Measurements from ENCODE around the gene FBXL13.
"Not testable (repeated sequence)": the region's sequence is repeated elsewhere in the genome, so short reads cannot be mapped to it uniquely, and the experiment has no call there.

FBXL13 gene

GRCh38 chr7:102819151-102819550, 255.4 kb downstream of the FBXL13 start:
- DNase-seq: no peak
- H3K4me1 ChIP-seq (ENCODE audit: control insufficient read depth, insufficient read depth, low read length, poor library complexity, severe bottlenecking): no peaks in the 10 kb centered on the region
- H3K36me3 ChIP-seq (ENCODE audit: control insufficient read depth, insufficient read depth, low read length): no peaks in the 10 kb centered on the region
- H3K27ac ChIP-seq (ENCODE audit: insufficient read depth, low read length, poor library complexity, severe bottlenecking): no peak overlapping the region
- H3K4me3 ChIP-seq (ENCODE audit: insufficient read depth, low read depth, low read length, poor library complexity, severe bottlenecking): no peak overlapping the region
- no peaks in the 10 kb centered on the region for H3K9me3 ChIP-seq (ENCODE audit: control insufficient read depth, low read length)
- no peaks in the 10 kb centered on the region for H3K27me3 ChIP-seq (replicated peaks; ENCODE audit: control insufficient read depth, insufficient read depth, low read length, poor library complexity, severe bottlenecking)

DNA sequence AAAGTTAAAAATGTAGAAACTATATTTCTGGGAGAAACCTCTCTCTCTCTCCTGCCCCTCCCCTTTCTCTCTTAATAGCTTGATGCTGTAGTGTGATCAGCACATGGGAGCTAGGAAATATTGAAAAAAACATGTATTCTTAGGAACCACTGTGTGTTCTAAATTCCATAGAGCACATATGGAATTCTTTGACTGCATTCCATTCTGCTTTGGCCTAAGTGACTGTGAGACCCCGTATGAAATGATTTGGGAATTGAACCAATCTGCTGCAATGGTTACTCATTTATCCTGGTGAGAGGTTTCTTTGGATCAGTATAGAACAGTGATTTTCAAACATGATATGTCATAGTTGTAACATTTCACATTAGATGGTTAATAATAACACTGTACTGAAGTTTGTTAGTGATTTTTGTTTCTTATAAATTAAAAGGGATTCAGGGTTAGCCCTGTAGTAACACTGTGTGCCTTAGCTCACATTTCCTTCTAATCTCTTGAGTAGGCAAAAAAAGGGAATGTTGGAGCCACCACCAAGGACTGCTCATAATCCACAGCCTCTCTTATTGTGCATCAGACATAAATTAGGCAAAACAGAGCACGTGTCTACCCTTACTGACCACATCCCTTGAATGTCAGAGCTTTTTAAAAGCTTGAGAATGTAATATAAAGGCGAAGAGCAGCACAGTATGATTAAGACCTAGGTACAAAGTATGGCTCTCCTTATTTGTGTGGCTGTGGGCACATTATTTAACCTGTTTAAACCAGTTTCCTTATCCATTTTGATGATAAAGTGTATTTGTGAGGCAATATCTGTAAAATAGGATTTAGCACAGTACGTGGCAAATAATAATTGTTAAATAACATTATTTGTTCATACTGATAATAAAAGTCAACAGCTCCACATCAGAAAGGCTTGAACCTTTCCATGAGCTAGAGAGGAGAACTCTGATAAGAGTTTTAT, 256.7 kb downstream of the FBXL13 start:
- DNase-seq: no peak
- H3K9me3 ChIP-seq (ENCODE audit: control insufficient read depth, low read length): no peaks in the 10 kb centered on the region
- no peak overlapping the region for H3K4me3 ChIP-seq (ENCODE audit: insufficient read depth, low read depth, low read length, poor library complexity, severe bottlenecking)
- no peaks in the 10 kb centered on the region for H3K27me3 ChIP-seq (replicated peaks; ENCODE audit: control insufficient read depth, insufficient read depth, low read length, poor library complexity, severe bottlenecking)
- H3K27ac ChIP-seq (ENCODE audit: insufficient read depth, low read length, poor library complexity, severe bottlenecking): no peak overlapping the region
- no peaks in the 10 kb centered on the region for H3K4me1 ChIP-seq (ENCODE audit: control insufficient read depth, insufficient read depth, low read length, poor library complexity, severe bottlenecking)
- no peaks in the 10 kb centered on the region for H3K36me3 ChIP-seq (ENCODE audit: control insufficient read depth, insufficient read depth, low read length)

- H3K4me1 ChIP-seq (ENCODE audit: control insufficient read depth, insufficient read depth, low read length, poor library complexity, severe bottlenecking): no peaks in the 10 kb centered on the region
- no peak overlapping the region for H3K4me3 ChIP-seq (ENCODE audit: insufficient read depth, low read depth, low read length, poor library complexity, severe bottlenecking)
- no peaks in the 10 kb centered on the region for H3K27me3 ChIP-seq (replicated peaks; ENCODE audit: control insufficient read depth, insufficient read depth, low read length, poor library complexity, severe bottlenecking)
- DNase-seq: no peak
- H3K27ac ChIP-seq (ENCODE audit: insufficient read depth, low read length, poor library complexity, severe bottlenecking): no peak overlapping the region
- H3K36me3 ChIP-seq (ENCODE audit: control insufficient read depth, insufficient read depth, low read length): no peaks in the 10 kb centered on the region
- H3K9me3 ChIP-seq (ENCODE audit: control insufficient read depth, low read length): no peaks in the 10 kb centered on the region
These were observed 260.5 kb downstream of the FBXL13 start for GRCh38 chr7:102814025-102814471.

DNA sequence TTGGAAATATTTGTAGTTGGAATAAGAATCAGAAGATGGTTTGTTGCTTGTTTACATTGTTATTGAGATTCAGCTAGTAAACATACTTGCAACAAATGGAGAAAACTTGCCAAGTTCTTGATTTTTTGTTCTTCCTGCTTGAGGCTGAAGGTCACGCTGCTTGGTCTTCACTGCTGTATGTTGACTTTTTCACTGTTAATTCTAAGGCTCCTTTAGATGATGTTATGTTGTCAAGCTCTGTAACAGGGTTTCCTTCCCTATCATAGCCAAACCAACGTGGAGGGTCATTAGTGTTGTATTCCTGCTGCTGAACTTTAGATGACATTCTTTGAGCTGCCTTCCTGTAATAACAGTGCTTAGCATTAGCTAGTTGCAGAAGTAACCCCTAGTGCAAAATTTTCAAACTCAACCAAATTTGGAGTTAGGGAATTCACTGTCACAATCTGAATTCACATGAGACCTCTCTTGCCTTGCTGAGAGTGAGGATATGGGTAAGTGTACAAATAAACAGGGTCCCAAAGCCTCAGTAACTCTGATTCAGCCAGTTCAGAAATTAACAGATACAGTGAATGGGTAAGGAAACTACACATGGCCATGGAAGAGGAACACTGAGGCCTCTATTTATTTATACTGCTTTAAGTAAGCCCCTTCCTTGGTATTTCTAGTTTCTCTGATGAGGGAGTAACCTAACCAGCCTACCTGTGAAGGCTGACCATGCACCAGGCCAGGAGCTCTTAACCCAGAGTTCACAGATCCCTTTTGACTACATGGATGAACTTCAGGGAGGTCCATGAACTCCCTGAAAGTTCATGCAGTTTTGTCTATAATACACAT, 261.2 kb downstream of the FBXL13 start:
- H3K9me3 ChIP-seq (ENCODE audit: control insufficient read depth, low read length): no peaks in the 10 kb centered on the region
- DNase-seq: no peak
- H3K4me1 ChIP-seq (ENCODE audit: control insufficient read depth, insufficient read depth, low read length, poor library complexity, severe bottlenecking): no peaks in the 10 kb centered on the region
- no peak overlapping the region for H3K27ac ChIP-seq (ENCODE audit: insufficient read depth, low read length, poor library complexity, severe bottlenecking)
- no peaks in the 10 kb centered on the region for H3K36me3 ChIP-seq (ENCODE audit: control insufficient read depth, insufficient read depth, low read length)
- H3K27me3 ChIP-seq (replicated peaks; ENCODE audit: control insufficient read depth, insufficient read depth, low read length, poor library complexity, severe bottlenecking): no peaks in the 10 kb centered on the region
- H3K4me3 ChIP-seq (ENCODE audit: insufficient read depth, low read depth, low read length, poor library complexity, severe bottlenecking): no peak overlapping the region

- no peak for DNase-seq
- no peaks in the 10 kb centered on the region for H3K4me1 ChIP-seq (ENCODE audit: control insufficient read depth, insufficient read depth, low read length, poor library complexity, severe bottlenecking)
- H3K27ac ChIP-seq (ENCODE audit: insufficient read depth, low read length, poor library complexity, severe bottlenecking): no peak overlapping the region
- H3K36me3 ChIP-seq (ENCODE audit: control insufficient read depth, insufficient read depth, low read length): no peaks in the 10 kb centered on the region
- H3K27me3 ChIP-seq (replicated peaks; ENCODE audit: control insufficient read depth, insufficient read depth, low read length, poor library complexity, severe bottlenecking): no peaks in the 10 kb centered on the region
- no peaks in the 10 kb centered on the region for H3K9me3 ChIP-seq (ENCODE audit: control insufficient read depth, low read length)
- H3K4me3 ChIP-seq (ENCODE audit: insufficient read depth, low read depth, low read length, poor library complexity, severe bottlenecking): no peak overlapping the region
These were observed 262.5 kb downstream of the FBXL13 start for GRCh38 chr7:102811942-102812678.

DNA sequence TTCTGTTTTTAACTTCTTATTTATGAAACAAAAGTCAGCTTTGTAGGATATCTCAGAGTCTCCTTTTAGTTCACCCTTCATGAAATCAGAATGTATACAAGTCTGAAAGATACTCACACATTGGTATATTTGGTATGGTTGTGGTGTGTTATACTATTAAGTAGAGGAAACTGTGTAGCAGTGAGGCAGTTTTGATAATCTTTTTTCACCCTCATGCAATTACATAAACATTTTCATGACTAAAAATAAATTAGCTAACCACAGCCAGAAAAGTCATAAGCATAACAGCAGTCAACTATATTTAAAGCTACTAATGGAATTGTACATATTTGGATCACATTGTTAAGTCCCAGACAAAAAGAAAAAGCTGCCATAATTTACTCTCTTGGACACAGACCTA, 263.7 kb downstream of the FBXL13 start:
- Histone ChIP-seq H3K4me3 (ENCODE audit: insufficient read depth, low read depth, low read length, poor library complexity, severe bottlenecking) (no peak overlapping the region), H3K27me3 (replicated peaks; ENCODE audit: control insufficient read depth, insufficient read depth, low read length, poor library complexity, severe bottlenecking) (no peaks in the 10 kb centered on the region), H3K9me3 (ENCODE audit: control insufficient read depth, low read length) (no peaks in the 10 kb centered on the region), H3K4me1 (ENCODE audit: control insufficient read depth, insufficient read depth, low read length, poor library complexity, severe bottlenecking) (no peaks in the 10 kb centered on the region), H3K27ac (ENCODE audit: insufficient read depth, low read length, poor library complexity, severe bottlenecking) (no peak overlapping the region), H3K36me3 (ENCODE audit: control insufficient read depth, insufficient read depth, low read length) (no peaks in the 10 kb centered on the region)
- DNase-seq: no peak

- Histone ChIP-seq H3K36me3 (ENCODE audit: control insufficient read depth, insufficient read depth, low read length) (no peaks in the 10 kb centered on the region), H3K9me3 (ENCODE audit: control insufficient read depth, low read length) (no peaks in the 10 kb centered on the region), H3K4me3 (ENCODE audit: insufficient read depth, low read depth, low read length, poor library complexity, severe bottlenecking) (no peak overlapping the region), H3K4me1 (ENCODE audit: control insufficient read depth, insufficient read depth, low read length, poor library complexity, severe bottlenecking) (no peaks in the 10 kb centered on the region), H3K27me3 (replicated peaks; ENCODE audit: control insufficient read depth, insufficient read depth, low read length, poor library complexity, severe bottlenecking) (no peaks in the 10 kb centered on the region), H3K27ac (ENCODE audit: insufficient read depth, low read length, poor library complexity, severe bottlenecking) (no peak overlapping the region)
- DNase-seq: no peak
These were observed 268.0 kb downstream of the FBXL13 start for GRCh38 chr7:102806613-102807012.

GRCh38 chr7:102795987-102796595, 278.5 kb downstream of the FBXL13 start:
- H3K4me1 ChIP-seq (ENCODE audit: control insufficient read depth, insufficient read depth, low read length, poor library complexity, severe bottlenecking); H3K27me3 ChIP-seq (replicated peaks; ENCODE audit: control insufficient read depth, insufficient read depth, low read length, poor library complexity, severe bottlenecking); DNase-seq; H3K36me3 ChIP-seq (ENCODE audit: control insufficient read depth, insufficient read depth, low read length); H3K4me3 ChIP-seq (ENCODE audit: insufficient read depth, low read depth, low read length, poor library complexity, severe bottlenecking); H3K9me3 ChIP-seq (ENCODE audit: control insufficient read depth, low read length); H3K27ac ChIP-seq (ENCODE audit: insufficient read depth, low read length, poor library complexity, severe bottlenecking): not testable (repeated sequence)

GRCh38 chr7:102794567-102794966, 280.0 kb downstream of the FBXL13 start:
- not testable (repeated sequence) for DNase-seq; H3K27me3 ChIP-seq (replicated peaks; ENCODE audit: control insufficient read depth, insufficient read depth, low read length, poor library complexity, severe bottlenecking); H3K4me3 ChIP-seq (ENCODE audit: insufficient read depth, low read depth, low read length, poor library complexity, severe bottlenecking); H3K36me3 ChIP-seq (ENCODE audit: control insufficient read depth, insufficient read depth, low read length); H3K4me1 ChIP-seq (ENCODE audit: control insufficient read depth, insufficient read depth, low read length, poor library complexity, severe bottlenecking); H3K27ac ChIP-seq (ENCODE audit: insufficient read depth, low read length, poor library complexity, severe bottlenecking); H3K9me3 ChIP-seq (ENCODE audit: control insufficient read depth, low read length)

Data from effector memory CD4-positive, alpha-beta T cell (primary cell).